Measurements from ENCODE around the gene PATJ.

DNA sequence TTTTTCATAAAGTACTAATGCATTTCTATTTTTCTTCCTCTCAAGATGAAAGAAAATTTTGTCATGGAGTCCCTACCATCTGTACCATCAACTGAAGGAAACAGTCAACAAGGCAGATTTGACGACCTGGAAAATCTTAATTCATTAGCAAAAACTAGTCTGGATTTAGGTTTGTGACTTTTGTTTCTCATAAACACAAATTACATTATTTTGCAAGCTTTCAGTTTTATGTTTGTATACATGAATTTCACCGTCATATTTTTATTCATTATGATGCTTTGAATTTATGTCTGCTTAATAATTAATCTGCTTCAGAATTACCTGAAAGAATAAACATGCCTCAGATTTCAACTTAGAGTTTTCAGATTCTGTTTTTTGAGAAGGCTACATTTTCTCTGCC, 132.9 kb downstream of the PATJ start:
- TF ChIP-seq ZBTB21 (tag by site-specific recombination; IDR thresholded peaks at IDR 0.05) (no peak), ZNF169 (tag by site-specific recombination; IDR thresholded peaks at IDR 0.05) (no peak), ZNF707 (tag by site-specific recombination; IDR thresholded peaks at IDR 0.05) (no peak), WT1 (tag by site-specific recombination; IDR thresholded peaks at IDR 0.05) (no peak), ZNF133 (tag by site-specific recombination; IDR thresholded peaks at IDR 0.05) (no peak), YY1 (tag by site-specific recombination; IDR thresholded peaks at IDR 0.05) (no peak), ZNF221 (tag by site-specific recombination; IDR thresholded peaks at IDR 0.05; ENCODE audit: borderline replicate concordance) (no peak), HOXC10 (CRISPR knock-in tag; IDR thresholded peaks at IDR 0.05) (no peak), PRDM1 (tag by site-specific recombination; IDR thresholded peaks at IDR 0.05) (no peak), KLF7 (tag by site-specific recombination; IDR thresholded peaks at IDR 0.05; ENCODE audit: borderline replicate concordance) (no peak)
- TF ChIP-seq, protein P1, sequence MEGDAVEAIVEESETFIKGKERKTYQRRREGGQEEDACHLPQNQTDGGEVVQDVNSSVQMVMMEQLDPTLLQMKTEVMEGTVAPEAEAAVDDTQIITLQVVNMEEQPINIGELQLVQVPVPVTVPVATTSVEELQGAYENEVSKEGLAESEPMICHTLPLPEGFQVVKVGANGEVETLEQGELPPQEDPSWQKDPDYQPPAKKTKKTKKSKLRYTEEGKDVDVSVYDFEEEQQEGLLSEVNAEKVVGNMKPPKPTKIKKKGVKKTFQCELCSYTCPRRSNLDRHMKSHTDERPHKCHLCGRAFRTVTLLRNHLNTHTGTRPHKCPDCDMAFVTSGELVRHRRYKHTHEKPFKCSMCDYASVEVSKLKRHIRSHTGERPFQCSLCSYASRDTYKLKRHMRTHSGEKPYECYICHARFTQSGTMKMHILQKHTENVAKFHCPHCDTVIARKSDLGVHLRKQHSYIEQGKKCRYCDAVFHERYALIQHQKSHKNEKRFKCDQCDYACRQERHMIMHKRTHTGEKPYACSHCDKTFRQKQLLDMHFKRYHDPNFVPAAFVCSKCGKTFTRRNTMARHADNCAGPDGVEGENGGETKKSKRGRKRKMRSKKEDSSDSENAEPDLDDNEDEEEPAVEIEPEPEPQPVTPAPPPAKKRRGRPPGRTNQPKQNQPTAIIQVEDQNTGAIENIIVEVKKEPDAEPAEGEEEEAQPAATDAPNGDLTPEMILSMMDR (tag by site-specific recombination; IDR thresholded peaks at IDR 0.05) = no peak
- TF ChIP-seq, protein P2, sequence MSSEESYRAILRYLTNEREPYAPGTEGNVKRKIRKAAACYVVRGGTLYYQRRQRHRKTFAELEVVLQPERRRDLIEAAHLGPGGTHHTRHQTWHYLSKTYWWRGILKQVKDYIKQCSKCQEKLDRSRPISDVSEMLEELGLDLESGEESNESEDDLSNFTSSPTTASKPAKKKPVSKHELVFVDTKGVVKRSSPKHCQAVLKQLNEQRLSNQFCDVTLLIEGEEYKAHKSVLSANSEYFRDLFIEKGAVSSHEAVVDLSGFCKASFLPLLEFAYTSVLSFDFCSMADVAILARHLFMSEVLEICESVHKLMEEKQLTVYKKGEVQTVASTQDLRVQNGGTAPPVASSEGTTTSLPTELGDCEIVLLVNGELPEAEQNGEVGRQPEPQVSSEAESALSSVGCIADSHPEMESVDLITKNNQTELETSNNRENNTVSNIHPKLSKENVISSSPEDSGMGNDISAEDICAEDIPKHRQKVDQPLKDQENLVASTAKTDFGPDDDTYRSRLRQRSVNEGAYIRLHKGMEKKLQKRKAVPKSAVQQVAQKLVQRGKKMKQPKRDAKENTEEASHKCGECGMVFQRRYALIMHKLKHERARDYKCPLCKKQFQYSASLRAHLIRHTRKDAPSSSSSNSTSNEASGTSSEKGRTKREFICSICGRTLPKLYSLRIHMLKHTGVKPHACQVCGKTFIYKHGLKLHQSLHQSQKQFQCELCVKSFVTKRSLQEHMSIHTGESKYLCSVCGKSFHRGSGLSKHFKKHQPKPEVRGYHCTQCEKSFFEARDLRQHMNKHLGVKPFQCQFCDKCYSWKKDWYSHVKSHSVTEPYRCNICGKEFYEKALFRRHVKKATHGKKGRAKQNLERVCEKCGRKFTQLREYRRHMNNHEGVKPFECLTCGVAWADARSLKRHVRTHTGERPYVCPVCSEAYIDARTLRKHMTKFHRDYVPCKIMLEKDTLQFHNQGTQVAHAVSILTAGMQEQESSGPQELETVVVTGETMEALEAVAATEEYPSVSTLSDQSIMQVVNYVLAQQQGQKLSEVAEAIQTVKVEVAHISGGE (tag by site-specific recombination; conservative IDR thresholded peaks at IDR 0.05; ENCODE audit: low read depth) = no peak
- TF ChIP-seq, protein P3, sequence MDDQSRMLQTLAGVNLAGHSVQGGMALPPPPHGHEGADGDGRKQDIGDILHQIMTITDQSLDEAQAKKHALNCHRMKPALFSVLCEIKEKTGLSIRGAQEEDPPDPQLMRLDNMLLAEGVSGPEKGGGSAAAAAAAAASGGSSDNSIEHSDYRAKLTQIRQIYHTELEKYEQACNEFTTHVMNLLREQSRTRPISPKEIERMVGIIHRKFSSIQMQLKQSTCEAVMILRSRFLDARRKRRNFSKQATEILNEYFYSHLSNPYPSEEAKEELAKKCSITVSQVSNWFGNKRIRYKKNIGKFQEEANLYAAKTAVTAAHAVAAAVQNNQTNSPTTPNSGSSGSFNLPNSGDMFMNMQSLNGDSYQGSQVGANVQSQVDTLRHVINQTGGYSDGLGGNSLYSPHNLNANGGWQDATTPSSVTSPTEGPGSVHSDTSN (CRISPR knock-in tag; IDR thresholded peaks at IDR 0.05) = no peak
